K562 (cell line): ENCODE results near the gene ZCCHC14. TPM values are rescaled to one million over a fixed set of nuclear protein-coding genes. Genes with fewer than 3 reads are reported as not detected.
"Not testable (repeated sequence)": the region's sequence is repeated elsewhere in the genome, so short reads cannot be mapped to it uniquely, and the experiment has no call there.

Experiments used
- ATAC-seq: fragments of 200-7000 bp; cut with Tn5 transposase; 3 replicates; pipeline ENCODE4 v1.9.1; 2020; ENCODE audit warnings: moderate library complexity
- BruUV-seq: library from RNA; stranded (reverse); fragments of 400-500 nt; replicated peaks from 2 replicates; lab custom pipeline; 2021; lab: Mats Ljungman, UMichigan
- CTCF ChIA-PET: fragments of 300-600 bp; formaldehyde crosslinking; extraction: SDS; loops from one replicate; lab custom pipeline; 2021; ENCODE audit warnings: low intra/inter-chr PET ratio; lab: Yijun Ruan, JAX
- POLR2A ChIA-PET: fragments of 300-600, 350-650 bp; sonication (Branson Sonifier 250); formaldehyde crosslinking; extraction: SDS; loops from one replicate; lab custom pipeline; 2021; ENCODE audit warnings: antibody characterized with exemption, inconsistent platforms; lab: Yijun Ruan, JAX
- DNase-seq, 4 experiments: peaks; one replicate each; pipeline versions ENCODE4 v3.0.0 to v3.0.0-alpha.2; 2011 to 2018; ENCODE audit warnings: low spot score in 3 of 4, mixed read lengths in 3 of 4; ENCODE audit errors: extremely low read depth in 1 of 4
- FAIRE-seq: peaks from 2 replicates; lab custom pipeline; 2011; peaks lifted over from hg19 to GRCh38; lab: Jason Lieb, UNC
- H2AFZ ChIP-seq: 2 replicates; pipeline ENCODE4 v1.6.0; 2011; ENCODE audit warnings: low read depth, low read length, control low read depth, inconsistent platforms
- H3K27ac ChIP-seq: fragments of 200-600 bp; 3 replicates; pipeline ENCODE4 v1.8.0; 2011; ENCODE audit warnings: low read depth, mild to moderate bottlenecking, control low read depth, inconsistent platforms, low read length, moderate library complexity, mixed read lengths; ENCODE audit errors: extremely low read depth
- H3K27me3 ChIP-seq, 2 experiments: fragments of 300-600 bp in 1 of 2; 2 replicates in 1 of 2; 3 replicates in 1 of 2; pipeline versions ENCODE4 v1.6.0 to v1.8.0; 2011; ENCODE audit warnings: inconsistent platforms in 2 of 2, low read length in 2 of 2, mild to moderate bottlenecking in 1 of 2, mixed read lengths in 1 of 2, moderate library complexity in 1 of 2; ENCODE audit not compliant: control insufficient read depth in 2 of 2, insufficient read depth in 2 of 2
- H3K36me3 ChIP-seq: fragments of 300-600 bp; 3 replicates; pipeline ENCODE4 v1.8.0; 2011; ENCODE audit warnings: mild to moderate bottlenecking, low read length, inconsistent platforms; ENCODE audit not compliant: control insufficient read depth, insufficient read depth
- H3K4me1 ChIP-seq, 2 experiments: fragments of 200-600 bp in 1 of 2; replicated peaks in 1 of 2; 2 replicates in 1 of 2; 3 replicates in 1 of 2; pipeline versions ENCODE4 v1.5.1 to v1.8.0; 2011; ENCODE audit warnings: inconsistent platforms in 2 of 2, low read length in 2 of 2, mild to moderate bottlenecking in 1 of 2, mixed read lengths in 1 of 2, moderate library complexity in 1 of 2; ENCODE audit not compliant: control insufficient read depth in 2 of 2, insufficient read depth in 2 of 2
- H3K4me2 ChIP-seq: 2 replicates; pipeline ENCODE4 v1.6.1; 2011; ENCODE audit warnings: low read length, control low read depth, inconsistent platforms, mixed read lengths; ENCODE audit not compliant: insufficient read depth
- H3K4me3 ChIP-seq: fragments of 200-600 bp; sonication (generic), shearing (Covaris generic); 2 replicates; pipeline ENCODE4 v1.5.1; 2016; ENCODE audit warnings: control low read depth, inconsistent platforms
- H3K79me2 ChIP-seq: fragments of 200-600 bp; 3 replicates; pipeline ENCODE4 v1.8.0; 2011; ENCODE audit warnings: low read length, inconsistent platforms; ENCODE audit not compliant: control insufficient read depth, insufficient read depth
- H3K9ac ChIP-seq, 2 experiments: 2 replicates each; pipeline versions ENCODE4 v1.6.0 to v1.6.1; 2011; ENCODE audit warnings: low read depth in 2 of 2, low read length in 2 of 2, control low read depth in 1 of 2, inconsistent platforms in 1 of 2, mild to moderate bottlenecking in 1 of 2, mixed read lengths in 1 of 2; ENCODE audit not compliant: insufficient read depth in 1 of 2
- H3K9me1 ChIP-seq: one replicate; pipeline ENCODE4 v1.6.0; 2011; ENCODE audit warnings: inconsistent platforms, mild to moderate bottlenecking, low read length, moderate library complexity; ENCODE audit not compliant: control insufficient read depth, insufficient read depth
- H3K9me3 ChIP-seq: replicated peaks from 2 replicates; pipeline ENCODE4 v1.5.1; 2011; ENCODE audit warnings: low read depth, low read length, inconsistent platforms; ENCODE audit not compliant: control insufficient read depth, insufficient read depth
- H4K20me1 ChIP-seq: replicated peaks from 2 replicates; pipeline ENCODE4 v1.6.1; 2011; ENCODE audit warnings: low read length, inconsistent platforms, mixed read lengths; ENCODE audit not compliant: control insufficient read depth, insufficient read depth
- ARHGAP35 ChIP-seq: fragments of 450-650 bp; IDR thresholded peaks from 2 replicates; pipeline ENCODE4 v1.6.1; 2018; ENCODE audit not compliant: partially characterized antibody
- RFX1 ChIP-seq: fragments of 450-650 bp; IDR thresholded peaks from 2 replicates; pipeline ENCODE4 v1.6.1; 2016; ENCODE audit warnings: mild to moderate bottlenecking, moderate library complexity
- WGBS: fragments of 100-300 bp; shearing (Covaris generic); methylation state at CpG from one replicate; pipeline ENCODE4 v1.1.6; 2016; ENCODE audit warnings: low coverage, mixed read lengths; ENCODE audit not compliant: insufficient coverage; ENCODE audit errors: missing lambda C conversion rate; 5-methylcytosine and 5-hydroxymethylcytosine counted together
- in situ Hi-C: fragments of 300-500 bp; cut with MboI; formaldehyde crosslinking; loops from 4 replicates; pipeline ENCODE4 v1.15.0; 2018; ENCODE audit warnings: inconsistent platforms, mixed read lengths
- intact Hi-C: fragments of 100-400 bp; cut with micrococcal nuclease; formaldehyde crosslinking; loops from 2 replicates; pipeline ENCODE4 v1.14.2; 2022
- polyA plus RNA-seq, 8 experiments: library from polyadenylated mRNA; depleted of rRNA in 4 of 8; stranded (reverse) in 5 of 8; unstranded in 3 of 8; fragments of >200 nt; fragmentation: Nextera tagmentation in 2 of 8; fragmentation: Illumina TruSeq in 1 of 8; extraction: Ambion mirVana in 2 of 8; extraction: Trizol in 1 of 8; gene quantifications; 2 replicates each; pipeline versions ENCODE4 v1.2.1 to v1.2.3, GENCODE V29; 2011 to 2014; ENCODE audit warnings: inconsistent platforms in 1 of 8, missing spikeins in 1 of 8
- total RNA-seq, 7 experiments: library from RNA; depleted of rRNA in 6 of 7; stranded (reverse); fragments of >200 nt in 6 of 7; fragmentation: Illumina TruSeq in 2 of 7; extraction: Trizol in 2 of 7; gene quantifications; 2 replicates each; pipeline versions ENCODE4 v1.2.1 to v1.2.3, GENCODE V29; 2011 to 2021; ENCODE audit warnings: low replicate concordance in 1 of 7

ZCCHC14 gene
- total and polyA plus RNA-seq, 9 of the 15 experiments (the other 6 are each of a cell fraction or from before 2014, with no cell fraction given), result 1.5 to 12.4 (median 2.9) TPM

DNA sequence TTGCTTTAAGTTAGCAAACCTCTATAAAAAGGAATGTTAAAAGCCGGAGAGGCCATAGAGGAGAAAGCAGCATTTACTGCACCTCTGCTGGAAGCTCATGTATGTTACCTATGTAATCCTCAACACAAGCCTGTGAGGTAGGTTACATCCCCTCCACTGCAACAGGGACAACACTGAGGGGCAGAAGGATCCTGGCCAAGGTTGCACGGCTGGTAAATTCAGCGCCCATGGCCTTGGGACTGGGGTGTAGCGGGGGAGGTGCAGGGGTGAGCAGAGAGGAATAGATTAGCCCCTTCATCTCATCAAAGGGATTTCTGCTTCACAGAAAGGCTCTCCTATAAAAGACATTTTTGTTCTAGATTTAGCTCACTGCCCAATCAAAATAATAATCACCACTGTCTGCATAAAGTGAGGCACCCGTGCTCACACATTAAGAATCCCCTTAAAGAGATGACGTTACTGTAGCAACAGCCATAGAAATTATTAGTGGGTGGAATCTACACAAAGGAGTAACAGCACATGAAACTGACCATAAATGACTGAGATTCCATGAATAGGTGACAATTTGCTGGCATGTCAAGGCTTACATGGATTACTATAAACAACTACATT is 3.3 kb downstream of the ZCCHC14 start:
- H3K9ac ChIP-seq, result no peak overlapping the region
- peaks cover 27% of the 10 kb centered on the region for H4K20me1 ChIP-seq
- BruUV-seq, result TSS peak; percentile 33
- WGBS, result 40% methylated on average over 6 of the region's 6 CpGs
- ATAC-seq, result no peak
- peaks cover 32% of the 10 kb centered on the region for H3K79me2 ChIP-seq
- CTCF ChIA-PET, result no interaction called here
- TF ChIP-seq ARHGAP35 (no peak), RFX1 (peak; percentile 16; the same call in 1 of the 2 replicates)
- TF ChIP-seq, all 486 proteins: peak for 1
- H3K27me3 ChIP-seq, result no peaks in the 10 kb centered on the region
- no peak overlapping the region for H3K4me2 ChIP-seq
- FAIRE-seq (no peak), DNase-seq (no peak)
- intact Hi-C loops, result loop anchor here (2.0 to 5.0 kb wide), 2 partner anchors 25 to 97 kb away; partner anchors contain the start of gene MAP1LC3B
- H3K9me3 ChIP-seq, result no peaks in the 10 kb centered on the region
- H2AFZ ChIP-seq, result no peak overlapping the region
- POLR2A ChIA-PET, result interaction anchor here (0.5 to 1.0 kb wide), 2 partner anchors 15 to 317 kb away, joined by 3 read pairs; no protein-coding TSS in a partner anchor
- in situ Hi-C loops, result no loop called here
- peaks cover 6% of the 10 kb centered on the region for H3K9me1 ChIP-seq
- H3K4me1 ChIP-seq, result peaks cover 26 to 30% of the 10 kb centered on the region in 2 experiments
- no peak overlapping the region for H3K27ac ChIP-seq
- 0 out of 3 replicates have a peak, but pooled peaks cover 3% of the 10 kb centered on the region for H3K36me3 ChIP-seq
- no peak overlapping the region for H3K4me3 ChIP-seq

DNA sequence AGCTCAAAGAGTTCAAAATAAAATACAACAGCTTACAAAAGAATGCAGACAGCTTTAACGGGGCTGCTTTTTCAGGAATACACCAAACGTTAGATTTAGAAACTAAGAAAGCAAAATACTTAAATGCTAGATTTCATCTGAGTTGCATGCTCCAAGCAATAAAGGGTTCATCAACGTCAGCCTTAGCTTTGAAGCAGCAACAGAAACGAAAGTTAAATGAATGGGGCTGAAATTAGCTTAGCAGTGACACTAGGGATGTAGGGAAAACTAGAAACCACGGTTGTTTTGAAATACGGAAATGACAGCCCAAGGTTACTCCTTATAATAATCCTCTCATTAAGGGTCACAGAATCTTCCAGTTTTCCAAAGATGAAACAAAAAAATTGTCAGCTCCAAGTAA is 3.9 kb downstream of the ZCCHC14 start:
- Histone ChIP-seq H4K20me1 (peaks cover 29% of the 10 kb centered on the region), H3K4me1 (peaks cover 30% of the 10 kb centered on the region in 2 experiments), H3K79me2 (peaks cover 34% of the 10 kb centered on the region)
- H3K9me3 ChIP-seq, in situ Hi-C loops, H3K4me2 ChIP-seq, H3K4me3 ChIP-seq, intact Hi-C loops, CTCF ChIA-PET, DNase-seq, H3K27me3 ChIP-seq, ATAC-seq, POLR2A ChIA-PET, H3K9me1 ChIP-seq, H3K36me3 ChIP-seq, FAIRE-seq, BruUV-seq, H2AFZ ChIP-seq, H3K27ac ChIP-seq, H3K9ac ChIP-seq: not testable (repeated sequence)
- 42% methylated on average over 6 of the region's 6 CpGs for WGBS
